Body of pancreas (tissue), 4 donors: ENCODE data around the gene ZNF581. TPM values are rescaled to one million over a fixed set of nuclear protein-coding genes. Genes with fewer than 3 reads are reported as not detected.

Experiments used
- ATAC-seq: fragments of 150-250 bp; one replicate; pipeline ENCODE4 v1.9.1; 2016
- DNase-seq, 4 donors: peaks; one replicate each; pipeline ENCODE4 v3.0.0-alpha.2; 2019
- H3K27ac ChIP-seq, 4 donors: fragments of 200-600 bp; sonication (generic); 1 replicate in 3 of 4; 2 replicates in 1 of 4; pipeline versions ENCODE4 v1.5.1 to v1.6.1; 2016 to 2019; ENCODE audit warnings: mild to moderate bottlenecking in 1 of 4, mixed read lengths in 1 of 4, moderate library complexity in 1 of 4
- H3K27me3 ChIP-seq, 2 donors: fragments of 200-600 bp; sonication (generic); one replicate each; pipeline ENCODE4 v1.6.0; 2016; ENCODE audit warnings: mild to moderate bottlenecking in 1 of 2
- H3K36me3 ChIP-seq, 2 donors: fragments of 200-600 bp; sonication (generic); replicated peaks in 1 of 2; 2 replicates each; pipeline ENCODE4 v1.5.1; 2016; ENCODE audit warnings: low read depth in 2 of 2; ENCODE audit not compliant: insufficient read depth in 1 of 2
- H3K4me1 ChIP-seq: fragments of 200-600 bp; sonication (generic); one replicate; pipeline ENCODE4 v1.6.0; 2016
- H3K4me3 ChIP-seq, 2 donors: fragments of 200-600 bp; sonication (generic); 1 replicate in 1 of 2; 2 replicates in 1 of 2; pipeline ENCODE4 v1.5.1; 2016 to 2019
- H3K9me3 ChIP-seq, 3 donors: fragments of 200-600 bp; sonication (generic); 1 replicate in 2 of 3; 2 replicates in 1 of 3; pipeline ENCODE4 v1.5.1; 2016
- POLR2A ChIP-seq, 3 donors: fragments of 450-650 bp; IDR thresholded peaks; one replicate each; pipeline ENCODE4 v1.6.1; 2016; ENCODE audit warnings: antibody characterized with exemption in 3 of 3, mild to moderate bottlenecking in 2 of 3
- WGBS, 2 donors: methylation state at CpG; one replicate each; pipeline ENCODE4 v1.1.5; 2017; 5-methylcytosine and 5-hydroxymethylcytosine counted together
- intact Hi-C: fragments of 100-400 bp; cut with DNase I; formaldehyde crosslinking; loops from one replicate; pipeline ENCODE4 v1.15.1; 2023
- total RNA-seq, 2 donors: library from RNA; depleted of rRNA; stranded (reverse); fragments of >200 nt; gene quantifications; one replicate each; pipeline ENCODE4 v1.1.0, GENCODE V29; 2016
- TF ChIP-seq, protein P1 (sequence below), 7 experiments: fragments of 450-650 bp in 4 of 7; fragments of 200-600 bp in 3 of 7; sonication (generic) in 3 of 7; IDR thresholded peaks; one replicate each; pipeline ENCODE4 v1.5.1; 2016 to 2019; ENCODE audit warnings: antibody characterized with exemption in 7 of 7

ZNF581 gene
- total RNA-seq, 2 donors from 2014 or later, result 16.8 to 20.2 TPM

DNA sequence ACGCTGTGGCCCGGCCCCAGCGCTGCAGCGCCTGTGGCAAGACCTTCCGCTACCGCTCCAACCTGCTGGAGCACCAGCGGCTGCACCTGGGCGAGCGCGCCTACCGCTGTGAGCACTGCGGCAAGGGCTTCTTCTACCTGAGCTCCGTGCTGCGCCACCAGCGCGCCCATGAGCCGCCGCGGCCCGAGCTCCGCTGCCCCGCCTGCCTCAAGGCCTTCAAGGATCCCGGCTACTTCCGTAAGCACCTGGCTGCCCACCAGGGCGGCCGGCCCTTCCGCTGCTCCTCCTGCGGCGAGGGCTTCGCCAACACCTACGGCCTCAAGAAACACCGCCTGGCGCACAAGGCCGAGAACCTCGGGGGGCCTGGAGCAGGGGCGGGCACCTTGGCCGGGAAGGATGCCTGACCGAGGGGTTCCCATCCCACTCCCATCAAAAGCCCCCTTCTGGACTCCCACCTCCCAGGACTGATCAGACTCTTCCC is 27.0 kb upstream of the ZNF581 start:
- Histone ChIP-seq H3K27ac (no peak overlapping the region), H3K4me1 (peaks cover 7% of the 10 kb centered on the region), H3K4me3 (no peak overlapping the region), H3K36me3 (peaks cover 0 to 3% of the 10 kb centered on the region in 2 donors), H3K9me3 (no peaks in the 10 kb centered on the region), H3K27me3 (no peaks in the 10 kb centered on the region)
- TF ChIP-seq, protein P1, sequence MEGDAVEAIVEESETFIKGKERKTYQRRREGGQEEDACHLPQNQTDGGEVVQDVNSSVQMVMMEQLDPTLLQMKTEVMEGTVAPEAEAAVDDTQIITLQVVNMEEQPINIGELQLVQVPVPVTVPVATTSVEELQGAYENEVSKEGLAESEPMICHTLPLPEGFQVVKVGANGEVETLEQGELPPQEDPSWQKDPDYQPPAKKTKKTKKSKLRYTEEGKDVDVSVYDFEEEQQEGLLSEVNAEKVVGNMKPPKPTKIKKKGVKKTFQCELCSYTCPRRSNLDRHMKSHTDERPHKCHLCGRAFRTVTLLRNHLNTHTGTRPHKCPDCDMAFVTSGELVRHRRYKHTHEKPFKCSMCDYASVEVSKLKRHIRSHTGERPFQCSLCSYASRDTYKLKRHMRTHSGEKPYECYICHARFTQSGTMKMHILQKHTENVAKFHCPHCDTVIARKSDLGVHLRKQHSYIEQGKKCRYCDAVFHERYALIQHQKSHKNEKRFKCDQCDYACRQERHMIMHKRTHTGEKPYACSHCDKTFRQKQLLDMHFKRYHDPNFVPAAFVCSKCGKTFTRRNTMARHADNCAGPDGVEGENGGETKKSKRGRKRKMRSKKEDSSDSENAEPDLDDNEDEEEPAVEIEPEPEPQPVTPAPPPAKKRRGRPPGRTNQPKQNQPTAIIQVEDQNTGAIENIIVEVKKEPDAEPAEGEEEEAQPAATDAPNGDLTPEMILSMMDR (IDR thresholded peaks at IDR 0.05), result no peak
- no peak for TF ChIP-seq POLR2A (IDR thresholded peaks at IDR 0.05)
- WGBS, 2 donors, result 96 to 97% methylated on average over 23 to 38 of the region's 38 CpGs
- ATAC-seq, result no peak
- no peak for DNase-seq
- intact Hi-C loops, result loop anchor here (10.0 kb wide), 1 partner anchor 492 kb away; no protein-coding TSS in a partner anchor

DNA sequence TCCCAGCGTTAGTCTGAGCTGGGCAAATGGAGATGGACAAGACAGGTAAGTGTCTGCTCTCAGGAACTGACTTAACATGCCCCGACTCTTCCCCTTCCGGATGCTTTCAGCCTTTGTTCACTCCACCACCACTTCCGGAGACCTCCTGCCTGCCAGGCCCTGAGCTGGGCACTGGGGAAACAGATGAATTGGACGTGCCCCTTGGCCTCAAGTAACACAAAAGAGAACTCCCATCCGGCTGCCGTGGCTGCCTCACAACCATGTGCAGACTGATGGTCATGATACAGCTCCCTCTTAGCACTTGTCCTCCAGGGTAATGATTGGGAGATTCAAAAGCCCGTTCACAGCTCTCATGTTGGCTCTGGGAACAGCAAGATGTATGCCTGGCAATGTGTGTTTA is 26.0 kb upstream of the ZNF581 start:
- intact Hi-C loops, result loop anchor here (10.0 kb wide), 1 partner anchor 493 kb away; no protein-coding TSS in a partner anchor
- no peak overlapping the region for H3K27ac ChIP-seq
- ATAC-seq, result no peak
- 84 to 90% methylated on average over 8 of the region's 8 CpGs for WGBS, 2 donors
- no peaks in the 10 kb centered on the region for H3K27me3 ChIP-seq
- H3K9me3 ChIP-seq, result no peaks in the 10 kb centered on the region
- peaks cover 2% of the 10 kb centered on the region for H3K4me1 ChIP-seq
- DNase-seq, result no peak
- TF ChIP-seq, protein P1 (IDR thresholded peaks at IDR 0.05), result no peak
- TF ChIP-seq POLR2A (IDR thresholded peaks at IDR 0.05), result no peak
- H3K4me3 ChIP-seq, result no peak overlapping the region
- H3K36me3 ChIP-seq, result peaks cover 0 to 3% of the 10 kb centered on the region in 2 donors

DNA sequence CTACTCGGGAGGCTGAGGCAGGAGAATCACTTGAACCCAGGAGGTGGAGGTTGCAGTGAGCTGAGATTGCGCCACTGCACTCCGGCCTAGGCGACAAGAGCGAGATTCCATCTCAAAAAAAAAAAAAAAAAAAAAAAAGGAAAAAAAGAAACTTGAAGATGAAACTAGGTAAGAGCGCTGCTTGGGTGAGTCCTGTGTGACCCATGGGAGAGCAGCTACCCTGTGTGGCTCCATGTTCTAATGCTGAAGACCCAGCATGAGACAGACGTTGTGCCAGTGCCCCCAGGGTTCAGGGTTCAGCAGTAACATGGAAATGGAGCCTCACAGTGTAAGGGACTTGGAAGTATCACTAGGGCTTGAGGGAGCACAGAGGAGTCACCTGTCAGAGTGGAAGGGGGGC is 25.0 kb upstream of the ZNF581 start:
- ATAC-seq (no peak), DNase-seq (no peak)
- Histone ChIP-seq H3K4me3 (no peak overlapping the region), H3K9me3 (no peaks in the 10 kb centered on the region), H3K36me3 (peaks cover 0 to 3% of the 10 kb centered on the region in 2 donors), H3K4me1 (peaks cover under 1% of the 10 kb centered on the region), H3K27me3 (no peaks in the 10 kb centered on the region), H3K27ac (no peak overlapping the region)
- intact Hi-C loops, result loop anchor here (10.0 kb wide), 1 partner anchor 494 kb away; no protein-coding TSS in a partner anchor
- TF ChIP-seq, protein P1 (IDR thresholded peaks at IDR 0.05), result no peak
- no peak for TF ChIP-seq POLR2A (IDR thresholded peaks at IDR 0.05)
- 81 to 86% methylated on average over 7 of the region's 7 CpGs for WGBS, 2 donors

DNA sequence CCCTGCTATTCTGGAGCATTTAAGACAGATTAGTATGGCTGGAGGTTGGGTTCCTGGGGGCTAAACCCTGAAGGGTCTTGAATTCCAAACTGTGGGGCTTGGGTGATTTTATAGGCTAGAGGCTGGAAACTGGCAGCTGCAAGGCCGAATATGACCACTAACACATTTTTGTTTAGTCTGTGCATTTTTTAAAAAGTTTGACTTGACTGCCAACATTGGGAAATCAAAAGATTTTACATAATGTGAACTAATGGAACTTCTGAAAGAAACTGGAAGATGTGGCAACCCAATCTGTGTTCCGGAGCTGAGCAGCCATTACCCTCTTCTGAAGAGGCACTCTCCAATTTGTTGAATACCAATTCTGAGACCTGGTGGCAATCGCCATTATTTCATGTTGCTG is 24.2 kb upstream of the ZNF581 start:
- H3K4me1 ChIP-seq, result peaks cover 6% of the 10 kb centered on the region

More for the DNA sequence above, 24.2 kb upstream of the ZNF581 start:
- no peak overlapping the region for H3K4me3 ChIP-seq
- ATAC-seq, result no peak
- no peak overlapping the region for H3K27ac ChIP-seq
- intact Hi-C loops, result loop anchor here (10.0 kb wide), 1 partner anchor 494 kb away; no protein-coding TSS in a partner anchor
- no peaks in the 10 kb centered on the region for H3K27me3 ChIP-seq
- peaks cover 0 to 3% of the 10 kb centered on the region in 2 donors for H3K36me3 ChIP-seq
- 68 to 80% methylated on average over 3 of the region's 3 CpGs for WGBS, 2 donors
- H3K9me3 ChIP-seq, result no peaks in the 10 kb centered on the region
- no peak for DNase-seq
- no peak for TF ChIP-seq POLR2A (IDR thresholded peaks at IDR 0.05)
- TF ChIP-seq, protein P1 (IDR thresholded peaks at IDR 0.05), result no peak
